HCT116 (cell line): ENCODE measurements around the gene CD84.

Source experiments
- EZH2 ChIP-seq: fragments of 200-600 bp; sonication (generic); IDR thresholded peaks from 2 replicates; pipeline ENCODE4 v1.6.1; 2017; ENCODE audit warnings: antibody characterized with exemption, mixed run types
- EZH2phosphoT487 ChIP-seq: fragments of 200-600 bp; IDR thresholded peaks from 2 replicates; pipeline ENCODE4 v1.6.1; 2018; ENCODE audit warnings: antibody characterized with exemption, borderline replicate concordance
- POLR2A ChIP-seq: IDR thresholded peaks from 2 replicates; pipeline ENCODE4 v1.7.0; 2011; ENCODE audit warnings: borderline replicate concordance; ENCODE audit not compliant: insufficient read depth, insufficient read length; ENCODE audit errors: extremely low read depth
- POLR2AphosphoS5 ChIP-seq: IDR thresholded peaks from 2 replicates; pipeline ENCODE4 v1.6.1; 2011; ENCODE audit warnings: mild to moderate bottlenecking, low read depth, low read length, moderate library complexity
- RAD21 ChIP-seq: IDR thresholded peaks from 2 replicates; pipeline ENCODE4 v1.6.1; 2012; ENCODE audit warnings: low read depth, mild to moderate bottlenecking
- REST ChIP-seq: IDR thresholded peaks from 2 replicates; pipeline ENCODE4 v1.6.1; 2012; ENCODE audit warnings: low read depth
- SIN3A ChIP-seq: IDR thresholded peaks from 2 replicates; pipeline ENCODE4 v1.6.1; 2012; ENCODE audit warnings: low read depth
- SRF ChIP-seq: IDR thresholded peaks from 2 replicates; pipeline ENCODE4 v1.6.1; 2012; ENCODE audit warnings: low read depth
- YY1 ChIP-seq: IDR thresholded peaks from 2 replicates; pipeline ENCODE4 v1.6.1; 2011; ENCODE audit warnings: low read length, low read depth, moderate library complexity, mild to moderate bottlenecking; ENCODE audit not compliant: insufficient replicate concordance; ENCODE audit errors: extremely low read depth
- TF ChIP-seq, protein P1 (sequence below), 3 experiments: fragments of 200-600 bp in 1 of 3; sonication (generic) in 1 of 3; IDR thresholded peaks in 2 of 3; conservative IDR thresholded peaks in 1 of 3; 2 replicates each; pipeline ENCODE4 v1.5.1; 2012 to 2017; ENCODE audit warnings: low read depth in 2 of 3, low read length in 2 of 3, antibody characterized with exemption in 1 of 3, borderline replicate concordance in 1 of 3, control low read depth in 1 of 3, mild to moderate bottlenecking in 1 of 3, mixed read lengths in 1 of 3, mixed run types in 1 of 3, moderate library complexity in 1 of 3; ENCODE audit not compliant: insufficient read depth in 1 of 3

GRCh38 chr1:160579216-160579701 lies at the start of gene CD84:
- no peak for TF ChIP-seq EZH2
- TF ChIP-seq EZH2phosphoT487, result no peak
- TF ChIP-seq, protein P1, sequence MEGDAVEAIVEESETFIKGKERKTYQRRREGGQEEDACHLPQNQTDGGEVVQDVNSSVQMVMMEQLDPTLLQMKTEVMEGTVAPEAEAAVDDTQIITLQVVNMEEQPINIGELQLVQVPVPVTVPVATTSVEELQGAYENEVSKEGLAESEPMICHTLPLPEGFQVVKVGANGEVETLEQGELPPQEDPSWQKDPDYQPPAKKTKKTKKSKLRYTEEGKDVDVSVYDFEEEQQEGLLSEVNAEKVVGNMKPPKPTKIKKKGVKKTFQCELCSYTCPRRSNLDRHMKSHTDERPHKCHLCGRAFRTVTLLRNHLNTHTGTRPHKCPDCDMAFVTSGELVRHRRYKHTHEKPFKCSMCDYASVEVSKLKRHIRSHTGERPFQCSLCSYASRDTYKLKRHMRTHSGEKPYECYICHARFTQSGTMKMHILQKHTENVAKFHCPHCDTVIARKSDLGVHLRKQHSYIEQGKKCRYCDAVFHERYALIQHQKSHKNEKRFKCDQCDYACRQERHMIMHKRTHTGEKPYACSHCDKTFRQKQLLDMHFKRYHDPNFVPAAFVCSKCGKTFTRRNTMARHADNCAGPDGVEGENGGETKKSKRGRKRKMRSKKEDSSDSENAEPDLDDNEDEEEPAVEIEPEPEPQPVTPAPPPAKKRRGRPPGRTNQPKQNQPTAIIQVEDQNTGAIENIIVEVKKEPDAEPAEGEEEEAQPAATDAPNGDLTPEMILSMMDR (IDR thresholded peaks at IDR 0.05 in 2 of 3, conservative IDR thresholded peaks at IDR 0.05 in 1 of 3; ENCODE audit: borderline replicate concordance in 1 of 3, insufficient read depth in 1 of 3, low read depth in 2 of 3, low read length in 2 of 3), result no peak
- no peak for TF ChIP-seq POLR2A
- TF ChIP-seq RAD21, result no peak
- no peak for TF ChIP-seq POLR2AphosphoS5
- no peak for TF ChIP-seq SIN3A
- no peak for TF ChIP-seq REST
- TF ChIP-seq YY1, result no peak
- no peak for TF ChIP-seq SRF
